Stomach (tissue), 9 donors: ENCODE measurements around the gene DST. TPM values are rescaled to one million over a fixed set of nuclear protein-coding genes. Genes with fewer than 3 reads are reported as not detected.

Experiments
- DNase-seq, 2 donors: peaks; one replicate each; pipeline versions ENCODE4 v3.0.0 to v3.0.0-alpha.2; 2013 to 2019
- H3K27ac ChIP-seq, 5 donors: fragments of 200-600 bp in 4 of 5; sonication (generic) in 4 of 5; one replicate each; pipeline ENCODE4 v1.5.1; 2013 to 2019; ENCODE audit warnings: mild to moderate bottlenecking in 1 of 5, moderate library complexity in 1 of 5
- H3K27me3 ChIP-seq, 3 donors: fragments of 200-600 bp; sonication (generic); one replicate each; pipeline ENCODE4 v1.5.1; 2017 to 2019; ENCODE audit warnings: mixed run types in 1 of 3
- H3K36me3 ChIP-seq, 4 donors: fragments of 200-600 bp; sonication (generic); 1 replicate in 3 of 4; 2 replicates in 1 of 4; pipeline ENCODE4 v1.5.1; 2016 to 2019
- H3K4me1 ChIP-seq, 4 donors: fragments of 200-600 bp; sonication (generic); one replicate each; pipeline ENCODE4 v1.5.1; 2016 to 2019
- H3K4me3 ChIP-seq, 4 donors: fragments of 200-600 bp; sonication (generic) in 3 of 4; one replicate each; pipeline ENCODE4 v1.5.1; 2016 to 2019; ENCODE audit warnings: mild to moderate bottlenecking in 1 of 4
- H3K9me3 ChIP-seq, 4 donors: fragments of 200-600 bp; sonication (generic); one replicate each; pipeline ENCODE4 v1.5.1; 2016 to 2019
- CTCF ChIP-seq, 7 experiments: fragments of 450-650 bp in 4 of 7; fragments of 200-600 bp in 3 of 7; sonication (generic) in 3 of 7; IDR thresholded peaks; one replicate each; pipeline ENCODE4 v1.5.1; 2016 to 2019; ENCODE audit warnings: antibody characterized with exemption in 7 of 7, control low read depth in 2 of 7, mild to moderate bottlenecking in 1 of 7
- EP300 ChIP-seq: sonication (generic); formaldehyde crosslinking; IDR thresholded peaks from one replicate; pipeline ENCODE4 v1.6.1; 2017; ENCODE audit warnings: antibody characterized with exemption
- POLR2A ChIP-seq, 4 donors: fragments of 450-650 bp; IDR thresholded peaks; one replicate each; pipeline ENCODE4 v1.6.1; 2016; ENCODE audit warnings: antibody characterized with exemption in 4 of 4, control low read depth in 2 of 4, mild to moderate bottlenecking in 1 of 4, moderate library complexity in 1 of 4
- POLR2AphosphoS5 ChIP-seq, 3 donors: sonication (generic); formaldehyde crosslinking; IDR thresholded peaks; one replicate each; pipeline ENCODE4 v1.6.1; 2016; ENCODE audit warnings: antibody characterized with exemption in 3 of 3
- WGBS, 5 donors: extraction: QIAGEN DNeasy Blood & Tissue Kit in 3 of 5; methylation state at CpG; one replicate each; pipeline versions ENCODE4 v1.1.5 to v1.1.7; 2013 to 2018; 5-methylcytosine and 5-hydroxymethylcytosine counted together
- intact Hi-C: fragments of 100-400 bp; cut with DNase I; formaldehyde crosslinking; loops from one replicate; pipeline ENCODE4 v1.15.1; 2023; ENCODE audit warnings: low total_unique reads
- polyA plus RNA-seq, 3 donors: library from polyadenylated mRNA; stranded (reverse); fragments of 200-250 nt; gene quantifications; one replicate each; pipeline ENCODE4 v1.2.3, GENCODE V29; 2013
- total RNA-seq, 5 donors: library from RNA; depleted of rRNA; stranded (reverse); fragments of >200 nt; gene quantifications; one replicate each; pipeline versions ENCODE4 v1.1.0 to v1.2.3, GENCODE V29; 2014 to 2016
- donor health status: healthy with polysubstance abuse.
- donor health status: Bipolar disorder and iron deficiency.
- donor health status: healthy.

Gene DST
- total and polyA plus RNA-seq, 8 donors: 16.3 to 623 (median 200) TPM

- Histone ChIP-seq H3K27me3 (no peaks in the 10 kb centered on the region), H3K4me1 (peaks cover 0 to 11% (median 5%) of the 10 kb centered on the region in 4 donors), H3K9me3 (no peaks in the 10 kb centered on the region), H3K36me3 (no peaks in the 10 kb centered on the region), H3K27ac (no peak overlapping the region), H3K4me3 (no peak overlapping the region)
- TF ChIP-seq EP300 (no peak), POLR2A (IDR thresholded peaks at IDR 0.05) (no peak), POLR2AphosphoS5 (IDR thresholded peaks at IDR 0.05) (no peak), CTCF (IDR thresholded peaks at IDR 0.05) (no peak)
- 44 to 96% (median 92%) methylated on average over 1 of the region's 1 CpG for WGBS, 5 donors
- peak in 1 of 2 donors; percentile 30 for DNase-seq
- intact Hi-C loops: no loop called here
Measured at GRCh38 chr6:56448046-56448445, 194.6 kb downstream of the DST start.

GRCh38 chr6:56445818-56446217, 196.9 kb downstream of the DST start:
- TF ChIP-seq POLR2A (IDR thresholded peaks at IDR 0.05): no peak
- no peak for TF ChIP-seq POLR2AphosphoS5 (IDR thresholded peaks at IDR 0.05)
- no peak for TF ChIP-seq EP300
- TF ChIP-seq CTCF (IDR thresholded peaks at IDR 0.05): no peak
- intact Hi-C loops: no loop called here
- H3K27ac ChIP-seq: peak overlapping the region in 1 of 5 donors; percentile 54
- no peak overlapping the region for H3K4me3 ChIP-seq
- no peaks in the 10 kb centered on the region for H3K36me3 ChIP-seq
- H3K9me3 ChIP-seq: no peaks in the 10 kb centered on the region
- peaks cover 0 to 15% (median under 1%) of the 10 kb centered on the region in 4 donors for H3K4me1 ChIP-seq
- peak in 1 of 2 donors; percentile 67 for DNase-seq
- WGBS, 5 donors: 62 to 83% (median 77%) methylated on average over 8 of the region's 8 CpGs
- no peaks in the 10 kb centered on the region for H3K27me3 ChIP-seq

GRCh38 chr6:56444855-56445254, 197.8 kb downstream of the DST start:
- Histone ChIP-seq H3K4me1 (peaks cover 0 to 22% (median 3%) of the 10 kb centered on the region in 4 donors), H3K27ac (peak overlapping the region in 1 of 5 donors; percentile 54), H3K27me3 (no peaks in the 10 kb centered on the region), H3K4me3 (no peak overlapping the region), H3K36me3 (no peaks in the 10 kb centered on the region), H3K9me3 (peaks cover 0 to 3% (median 0%) of the 10 kb centered on the region in 4 donors)
- no peak for TF ChIP-seq POLR2A (IDR thresholded peaks at IDR 0.05)
- TF ChIP-seq POLR2AphosphoS5 (IDR thresholded peaks at IDR 0.05): no peak
- no peak for TF ChIP-seq EP300
- intact Hi-C loops: no loop called here
- 66 to 84% (median 81%) methylated on average over 2 of the region's 2 CpGs for WGBS, 5 donors
- DNase-seq: no peak

GRCh38 chr6:56440551-56440981, 202.1 kb downstream of the DST start:
- DNase-seq: peak in 1 of 2 donors; percentile 31
- TF ChIP-seq POLR2A (IDR thresholded peaks at IDR 0.05): no peak
- no peak for TF ChIP-seq POLR2AphosphoS5 (IDR thresholded peaks at IDR 0.05)
- TF ChIP-seq CTCF (IDR thresholded peaks at IDR 0.05): no peak
- TF ChIP-seq EP300: no peak
- H3K4me1 ChIP-seq: peaks cover 0 to 26% (median 9%) of the 10 kb centered on the region in 4 donors
- intact Hi-C loops: no loop called here
- H3K27me3 ChIP-seq: no peaks in the 10 kb centered on the region
- H3K27ac ChIP-seq: no peak overlapping the region
- H3K36me3 ChIP-seq: no peaks in the 10 kb centered on the region
- 30 to 58% (median 33%) methylated on average over 4 of the region's 4 CpGs for WGBS, 5 donors
- H3K9me3 ChIP-seq: peaks cover 0 to 8% (median 0%) of the 10 kb centered on the region in 4 donors
- no peak overlapping the region for H3K4me3 ChIP-seq

GRCh38 chr6:56437171-56437900, 205.4 kb downstream of the DST start:
- H3K27ac ChIP-seq: no peak overlapping the region
- no peaks in the 10 kb centered on the region for H3K36me3 ChIP-seq
- H3K4me1 ChIP-seq: peaks cover 0 to 22% (median 9%) of the 10 kb centered on the region in 4 donors

More at GRCh38 chr6:56437171-56437900, 205.4 kb downstream of the DST start:
- Histone ChIP-seq H3K9me3 (peaks cover 0 to 13% (median 0%) of the 10 kb centered on the region in 4 donors), H3K27me3 (no peaks in the 10 kb centered on the region), H3K4me3 (no peak overlapping the region)
- peak in 1 of 3 donors; percentile 54 for TF ChIP-seq POLR2AphosphoS5 (IDR thresholded peaks at IDR 0.05)
- TF ChIP-seq CTCF (IDR thresholded peaks at IDR 0.05): no peak
- DNase-seq: no peak
- WGBS, 5 donors: 69 to 72% (median 70%) methylated on average over 5 of the region's 5 CpGs
- intact Hi-C loops: no loop called here
